Gastrocnemius medialis (tissue), 4 donors: ENCODE results near the gene NECTIN1.

Experiments
- POLR2A ChIP-seq, 2 donors: fragments of 450-650 bp; IDR thresholded peaks; one replicate each; pipeline ENCODE4 v1.6.1; 2017; ENCODE audit warnings: antibody characterized with exemption in 2 of 2, mild to moderate bottlenecking in 2 of 2, moderate library complexity in 2 of 2
- TF ChIP-seq, protein P1 (sequence below), 5 experiments: fragments of 450-650 bp in 3 of 5; fragments of 200-600 bp in 2 of 5; sonication (generic) in 2 of 5; IDR thresholded peaks in 4 of 5; conservative IDR thresholded peaks in 1 of 5; 1 replicate in 4 of 5; 2 replicates in 1 of 5; pipeline ENCODE4 v1.5.1; 2016 to 2019; ENCODE audit warnings: antibody characterized with exemption in 5 of 5, mild to moderate bottlenecking in 3 of 5, moderate library complexity in 3 of 5

DNA sequence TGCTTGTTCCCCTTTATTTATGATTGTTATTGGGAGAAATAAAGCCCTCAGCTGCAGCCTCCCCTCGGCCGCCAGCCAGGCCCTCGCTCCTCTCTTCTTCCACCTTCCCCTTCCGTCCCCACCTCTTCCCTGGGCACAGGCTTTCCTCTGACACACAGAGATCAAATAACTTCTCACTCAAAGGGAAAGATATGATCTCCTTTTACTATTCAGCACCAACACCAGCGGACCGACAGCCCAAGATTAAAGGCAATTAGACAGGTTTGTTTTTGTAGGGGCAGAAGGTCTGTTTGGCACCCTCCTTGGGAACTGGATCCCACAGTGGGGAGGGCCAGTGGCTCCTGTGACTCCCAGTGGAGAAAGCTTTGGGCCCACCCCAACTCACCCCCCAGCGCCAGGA is 23.0 kb downstream of the NECTIN1 start:
- TF ChIP-seq, protein P1, sequence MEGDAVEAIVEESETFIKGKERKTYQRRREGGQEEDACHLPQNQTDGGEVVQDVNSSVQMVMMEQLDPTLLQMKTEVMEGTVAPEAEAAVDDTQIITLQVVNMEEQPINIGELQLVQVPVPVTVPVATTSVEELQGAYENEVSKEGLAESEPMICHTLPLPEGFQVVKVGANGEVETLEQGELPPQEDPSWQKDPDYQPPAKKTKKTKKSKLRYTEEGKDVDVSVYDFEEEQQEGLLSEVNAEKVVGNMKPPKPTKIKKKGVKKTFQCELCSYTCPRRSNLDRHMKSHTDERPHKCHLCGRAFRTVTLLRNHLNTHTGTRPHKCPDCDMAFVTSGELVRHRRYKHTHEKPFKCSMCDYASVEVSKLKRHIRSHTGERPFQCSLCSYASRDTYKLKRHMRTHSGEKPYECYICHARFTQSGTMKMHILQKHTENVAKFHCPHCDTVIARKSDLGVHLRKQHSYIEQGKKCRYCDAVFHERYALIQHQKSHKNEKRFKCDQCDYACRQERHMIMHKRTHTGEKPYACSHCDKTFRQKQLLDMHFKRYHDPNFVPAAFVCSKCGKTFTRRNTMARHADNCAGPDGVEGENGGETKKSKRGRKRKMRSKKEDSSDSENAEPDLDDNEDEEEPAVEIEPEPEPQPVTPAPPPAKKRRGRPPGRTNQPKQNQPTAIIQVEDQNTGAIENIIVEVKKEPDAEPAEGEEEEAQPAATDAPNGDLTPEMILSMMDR (IDR thresholded peaks at IDR 0.05 in 4 of 5, conservative IDR thresholded peaks at IDR 0.05 in 1 of 5), result no peak
- no peak for TF ChIP-seq POLR2A (IDR thresholded peaks at IDR 0.05)
